Cerebellar cortex (tissue), 1 donor: Measurements from ENCODE around the gene NEO1.
"Not testable (repeated sequence)": the region's sequence is repeated elsewhere in the genome, so short reads cannot be mapped to it uniquely, and the experiment has no call there.

Source experiments
- DNase-seq: peaks from one replicate; pipeline ENCODE4 v3.0.0-alpha.2; 2015; ENCODE audit warnings: low spot score

The NEO1 gene

GRCh38 chr15:73265536-73266153 lies 213.4 kb downstream of the NEO1 start:
- peak; percentile 49 for DNase-seq

GRCh38 chr15:73268457-73268856 lies 216.2 kb downstream of the NEO1 start:
- DNase-seq: no peak

DNA sequence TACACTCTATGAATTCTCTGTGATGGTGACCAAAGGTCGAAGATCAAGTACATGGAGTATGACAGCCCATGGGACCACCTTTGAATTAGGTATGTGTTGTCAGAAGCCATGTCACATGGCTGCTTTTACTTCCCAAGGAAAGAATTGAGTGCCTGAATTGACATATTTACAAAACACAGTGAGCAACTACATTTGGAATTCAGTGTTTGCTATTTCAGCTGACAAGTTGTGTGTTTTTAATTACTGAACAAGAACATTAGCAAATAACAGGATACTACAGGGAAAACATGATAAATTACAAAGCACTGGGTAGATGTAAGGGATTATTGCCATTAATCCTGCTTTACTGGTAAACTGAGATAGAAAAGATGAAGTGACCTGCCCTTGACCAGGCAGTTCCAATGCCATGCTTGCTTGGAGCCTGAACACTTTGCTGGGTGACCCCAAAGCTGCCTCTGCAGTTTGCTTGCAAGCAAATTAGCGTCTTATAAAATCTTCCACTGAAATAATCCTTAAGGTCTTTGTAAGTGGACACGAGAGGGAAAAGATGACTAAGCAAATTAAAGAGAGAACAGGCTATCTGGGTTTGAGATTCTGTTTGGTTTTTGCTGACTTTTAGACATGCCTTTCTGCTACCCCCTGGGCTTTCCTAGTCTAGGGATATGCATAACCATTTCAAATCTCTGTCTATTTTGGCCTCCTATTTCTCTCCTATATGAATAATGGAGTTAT lies 218.3 kb downstream of the NEO1 start:
- no peak for DNase-seq

GRCh38 chr15:73273181-73274002 lies 221.1 kb downstream of the NEO1 start:
- peak; percentile 81 for DNase-seq

DNA sequence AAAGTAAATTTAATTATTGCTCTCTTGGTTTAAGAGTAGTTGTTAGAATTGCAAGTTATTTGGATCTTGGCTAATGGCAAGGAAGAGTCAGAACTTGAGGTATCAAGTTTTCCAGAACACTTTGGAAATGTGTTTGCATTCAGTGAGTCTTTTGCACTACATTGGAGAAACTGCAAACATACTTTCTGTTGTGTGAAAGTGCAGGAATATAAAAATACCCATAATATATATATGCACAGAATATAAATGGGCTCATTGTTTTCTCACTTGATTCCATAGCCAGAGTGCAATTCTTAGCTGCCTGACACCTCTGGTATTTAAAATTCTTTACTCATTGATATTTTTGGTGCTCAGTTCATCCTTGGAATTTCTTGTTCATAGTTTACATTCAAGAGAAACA lies 223.6 kb downstream of the NEO1 start:
- no peak for DNase-seq

DNA sequence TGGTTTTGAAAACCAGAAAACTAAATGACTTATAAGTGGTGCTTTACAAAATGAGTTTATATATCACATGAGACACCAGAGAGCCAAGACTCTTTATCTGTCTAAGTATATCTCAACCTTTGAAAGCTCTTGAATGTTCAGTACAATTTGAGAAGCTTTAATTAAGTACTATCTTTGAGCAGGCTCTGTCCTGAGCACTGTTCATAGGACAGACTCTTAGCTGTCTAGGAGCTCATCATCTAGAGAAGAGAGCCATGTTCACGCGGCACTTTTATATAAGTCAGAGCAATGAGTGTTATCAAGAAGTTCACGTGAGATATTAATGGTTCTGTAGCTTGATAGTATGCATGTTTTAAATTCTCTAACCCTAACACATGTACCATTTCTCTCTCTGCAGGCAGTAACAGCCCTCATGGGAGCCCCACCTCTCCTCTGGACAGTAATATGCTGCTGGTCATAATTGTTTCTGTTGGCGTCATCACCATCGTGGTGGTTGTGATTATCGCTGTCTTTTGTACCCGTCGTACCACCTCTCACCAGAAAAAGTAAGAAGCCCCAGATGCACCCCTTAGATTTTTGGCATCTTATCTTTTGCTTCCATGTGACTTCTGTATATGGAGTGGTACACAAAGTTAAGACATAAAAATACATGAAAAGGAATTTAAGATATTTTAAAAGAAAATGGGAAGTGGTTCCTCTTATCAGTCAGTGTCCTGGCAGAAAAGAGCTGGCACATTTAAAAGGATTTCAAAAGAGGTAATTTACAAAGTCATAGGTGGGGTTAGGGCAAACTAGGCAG lies 230.5 kb downstream of the NEO1 start:
- no peak for DNase-seq

DNA sequence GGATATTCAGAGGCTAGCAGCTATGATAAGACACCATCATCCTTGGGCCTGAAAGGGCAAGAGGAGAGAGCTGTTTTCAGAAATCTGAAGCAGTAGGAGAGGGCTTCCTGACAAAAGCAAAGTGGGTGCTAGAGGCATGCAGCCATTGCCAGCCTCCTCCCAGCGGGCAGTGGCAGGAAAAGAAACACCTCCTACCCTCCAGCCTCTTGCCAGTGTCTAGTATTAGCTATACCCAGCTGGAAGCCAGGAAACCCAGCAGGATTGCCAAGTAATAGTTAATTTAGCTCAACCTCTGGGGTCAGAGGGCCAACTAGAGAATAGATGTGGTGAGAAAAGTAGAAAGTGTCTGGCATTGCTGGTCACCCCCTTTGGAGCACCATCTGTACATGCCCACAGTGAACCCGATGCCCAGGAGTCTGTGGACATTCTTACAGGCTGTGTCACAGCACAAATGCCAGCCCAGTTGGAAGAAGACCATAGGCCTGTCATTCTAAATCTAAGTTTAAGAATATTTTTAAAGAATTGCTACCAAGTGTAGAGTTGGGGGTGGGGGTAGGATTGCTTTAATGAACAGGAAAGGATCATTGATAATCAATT lies 231.2 kb downstream of the NEO1 start:
- DNase-seq: peak; percentile 55

DNA sequence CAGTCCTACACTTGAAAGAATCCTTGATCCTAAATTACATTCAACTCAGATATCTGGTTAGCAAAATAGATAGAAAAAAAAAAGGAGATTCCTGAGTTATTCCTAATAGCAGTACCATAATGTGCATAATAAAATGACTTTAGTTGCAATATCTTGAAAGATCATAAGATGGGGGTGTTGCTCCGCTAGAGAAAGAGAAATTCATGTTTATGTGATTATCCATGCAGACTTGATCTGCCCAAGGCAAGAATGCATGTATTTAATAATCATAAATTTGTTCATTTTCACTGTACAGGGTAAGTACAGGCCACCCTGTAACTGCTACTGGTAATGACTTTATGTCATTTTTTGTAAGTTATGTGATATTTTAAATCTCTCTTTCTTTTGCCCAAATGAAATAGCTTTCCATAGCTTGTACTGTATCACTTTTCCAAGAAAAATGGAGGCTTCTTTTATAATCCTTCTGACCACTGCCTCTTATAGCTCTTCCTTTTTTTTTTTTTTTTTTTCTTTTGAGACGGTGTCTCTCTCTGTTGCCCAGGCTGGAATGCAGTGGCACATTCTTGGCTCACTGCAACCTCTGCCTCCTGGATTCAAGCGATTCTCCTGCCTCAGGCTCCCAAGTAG lies 231.9 kb downstream of the NEO1 start:
- peak; percentile 44 for DNase-seq

DNA sequence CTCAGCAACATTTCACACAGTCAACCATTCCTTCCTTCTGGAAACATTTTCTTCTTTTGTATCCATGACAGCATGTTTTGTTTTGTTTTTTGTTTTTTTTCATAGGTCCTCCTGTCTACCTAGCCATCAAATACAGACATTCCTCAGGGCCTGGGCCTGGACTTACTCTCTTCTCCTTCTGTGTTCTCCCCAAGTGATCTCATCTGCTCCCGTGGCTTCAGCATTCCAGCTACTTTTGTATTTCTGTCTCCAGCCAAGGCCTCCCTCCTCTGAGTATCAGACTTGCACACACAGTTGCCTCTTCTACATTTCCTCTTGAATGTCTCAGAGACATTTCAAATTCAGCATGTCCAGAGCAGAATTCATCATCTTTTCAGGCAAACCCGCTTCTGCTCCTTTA lies 234.0 kb downstream of the NEO1 start:
- DNase-seq: no peak

DNA sequence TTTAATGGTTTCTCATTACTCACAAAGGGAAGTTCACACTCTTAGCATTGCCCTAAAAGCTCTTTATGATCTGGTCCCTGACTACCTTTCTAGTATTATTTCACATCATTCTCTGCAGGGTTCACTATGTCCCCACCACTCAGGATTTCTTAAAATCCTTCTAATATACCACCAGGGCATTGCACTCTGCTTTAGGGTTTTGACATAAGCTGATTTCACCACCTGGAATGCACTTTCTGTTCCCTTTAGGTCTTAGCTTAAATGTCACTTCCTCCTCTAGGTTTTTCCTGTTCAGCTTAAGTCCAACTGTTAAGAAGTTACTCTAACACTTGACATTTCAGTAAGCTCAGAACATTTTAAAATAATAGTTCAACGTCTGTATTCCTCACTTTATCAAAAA lies 234.8 kb downstream of the NEO1 start:
- no peak for DNase-seq

DNA sequence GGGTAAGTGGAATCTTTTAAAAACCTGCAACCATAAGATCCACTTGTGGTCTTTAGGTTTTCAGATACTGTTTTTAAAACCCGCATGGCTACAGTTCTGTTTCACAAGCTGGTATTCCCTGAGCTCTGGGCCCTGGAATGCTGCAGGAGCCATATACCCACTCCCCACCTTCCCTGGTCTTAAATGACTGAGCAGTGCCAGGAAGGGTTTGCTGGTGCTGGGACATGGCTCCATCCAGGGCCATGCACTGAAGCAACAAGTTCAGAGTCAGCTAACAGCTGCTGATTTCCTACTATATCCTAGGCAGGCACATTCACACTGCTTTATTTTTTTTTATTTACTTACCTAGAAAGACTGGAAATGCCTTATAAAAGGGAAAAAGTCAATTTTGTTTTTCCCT lies 239.2 kb downstream of the NEO1 start:
- no peak for DNase-seq

DNA sequence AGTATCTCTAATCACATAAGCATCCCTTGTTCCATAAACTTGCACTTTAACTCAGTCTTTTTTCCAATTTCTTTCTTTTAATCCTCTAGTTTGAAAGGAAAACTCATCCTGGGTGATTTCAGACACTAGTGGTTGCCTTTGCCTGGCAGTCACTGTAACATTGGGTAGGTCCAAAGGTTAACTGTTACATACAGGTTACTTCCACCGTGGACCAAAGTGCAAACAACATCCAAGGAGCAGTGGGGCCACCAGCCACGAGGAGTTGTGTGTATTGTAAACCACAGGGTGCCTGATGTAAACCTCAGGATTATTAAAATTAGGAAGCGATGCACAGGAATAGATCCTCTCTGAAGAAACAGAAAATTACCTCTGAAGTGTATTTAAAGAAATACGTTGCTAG lies 241.5 kb downstream of the NEO1 start:
- no peak for DNase-seq

GRCh38 chr15:73295630-73296286 lies 243.5 kb downstream of the NEO1 start:
- DNase-seq: no peak

GRCh38 chr15:73296609-73297353 lies 244.5 kb downstream of the NEO1 start:
- DNase-seq: no peak

- no peak for DNase-seq
Measured at GRCh38 chr15:73298522-73299245, 246.4 kb downstream of the NEO1 start.

- not testable (repeated sequence) for DNase-seq
Measured at GRCh38 chr15:73300286-73300685, 248.0 kb downstream of the NEO1 start.

GRCh38 chr15:73303636-73304035 lies 251.4 kb downstream of the NEO1 start:
- no peak for DNase-seq

DNA sequence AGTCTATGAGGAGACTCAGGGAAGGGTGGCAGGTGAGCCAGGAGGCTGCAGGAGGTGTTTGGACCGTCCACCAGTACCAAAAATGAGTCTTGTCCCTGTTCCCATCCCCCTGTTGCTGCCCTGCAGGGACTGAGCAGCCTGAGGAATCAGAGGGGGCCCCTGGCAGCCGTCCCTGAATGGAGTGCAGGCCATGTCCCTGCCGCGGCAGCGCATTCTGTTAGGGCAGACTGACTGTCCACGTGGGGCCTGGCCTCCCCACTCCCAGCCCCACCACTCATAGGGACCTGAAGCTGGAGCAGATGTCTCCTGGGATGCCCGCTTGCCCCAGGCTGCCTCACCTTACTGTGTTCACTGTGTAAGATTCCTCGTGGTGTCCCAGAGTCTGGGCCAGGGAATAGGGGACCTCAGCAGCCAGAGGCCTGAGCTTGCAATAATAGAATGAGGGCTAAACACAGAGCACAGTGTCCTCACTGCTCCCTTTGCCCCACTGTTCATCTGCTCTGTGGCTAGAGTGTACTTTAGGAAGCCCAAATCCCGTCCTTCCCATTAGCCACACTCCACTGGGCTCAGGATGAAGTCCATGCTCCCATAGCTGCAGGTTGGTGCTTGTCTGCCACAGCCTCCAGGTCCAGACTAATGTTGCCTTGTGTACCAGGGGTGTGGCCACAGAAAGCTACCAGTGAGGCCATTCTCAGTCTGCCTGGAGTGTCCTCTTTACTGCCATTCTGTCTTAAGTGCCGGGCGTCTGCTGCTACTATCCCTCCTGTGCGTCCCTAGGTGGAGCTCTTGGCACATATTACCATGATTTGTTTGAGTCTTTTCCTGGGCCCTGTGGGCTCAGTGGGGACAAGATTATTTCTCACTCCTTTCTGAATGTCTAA lies 253.3 kb downstream of the NEO1 start:
- peak; percentile 89 for DNase-seq
